Measurements from ENCODE around the gene CYP2A7. TPM values are rescaled to one million over a fixed set of nuclear protein-coding genes. Genes with fewer than 3 reads are reported as not detected.

Gene CYP2A7
- total and polyA plus RNA-seq, 9 of the 15 experiments (the other 6 are each of a cell fraction or from before 2014, with no cell fraction given) = 0.22 TPM; not detected in 8

GRCh38 chr19:40831502-40832430 is 50.3 kb downstream of the CYP2A7 start:
- Histone ChIP-seq H4K20me1 (replicated peaks; ENCODE audit: control insufficient read depth, insufficient read depth, low read length) (no peaks in the 10 kb centered on the region), H3K79me2 (ENCODE audit: control insufficient read depth, insufficient read depth, low read length) (no peaks in the 10 kb centered on the region), H3K36me3 (ENCODE audit: control insufficient read depth, insufficient read depth, low read length) (0 out of 3 replicates have a peak, but pooled peaks cover 3% of the 10 kb centered on the region), H3K9me1 (ENCODE audit: control insufficient read depth, insufficient read depth, low read length) (no peaks in the 10 kb centered on the region), H3K27me3 (ENCODE audit: control insufficient read depth in 2 of 2, insufficient read depth in 2 of 2, low read length in 2 of 2) (no peaks in the 10 kb centered on the region), H3K9ac (ENCODE audit: insufficient read depth in 1 of 2, low read depth in 2 of 2, low read length in 2 of 2) (peak overlapping the region in 1 of 2 experiments; percentile 37; a peak in 2 of 4 replicates), H2AFZ (ENCODE audit: low read depth, low read length) (peak overlapping the region; percentile 78), H3K4me3 (no peak overlapping the region), H3K9me3 (replicated peaks; ENCODE audit: control insufficient read depth, insufficient read depth, low read depth, low read length) (no peaks in the 10 kb centered on the region), H3K4me2 (ENCODE audit: insufficient read depth, low read length) (no peak overlapping the region), H3K4me1 (replicated peaks in 1 of 2; ENCODE audit: control insufficient read depth in 2 of 2, insufficient read depth in 2 of 2, low read length in 2 of 2) (peaks cover 25% of the 10 kb centered on the region in 2 experiments), H3K27ac (ENCODE audit: extremely low read depth, low read depth, low read length) (peak overlapping the region; percentile 90)
- BruUV-seq (replicated peaks) = no TSS peak
- ATAC-seq (no peak), FAIRE-seq (no peak), DNase-seq (ENCODE audit: extremely low read depth in 1 of 4, low spot score in 3 of 4) (peak in 1 of 4 experiments; percentile 30)
- in situ Hi-C loops (cut with MboI) = no loop called here
- POLR2A ChIA-PET = no interaction called here
- CTCF ChIA-PET (ENCODE audit: low intra/inter-chr PET ratio) = no interaction called here
- 31% methylated on average over 7 of the region's 7 CpGs for WGBS (ENCODE audit: insufficient coverage, low coverage, missing lambda C conversion rate)
- intact Hi-C loops (cut with micrococcal nuclease) = no loop called here
- 0 out of 2 replicates have a peak, but pooled peaks have one; percentile 39 for TF ChIP-seq CUX1 (CRISPR knock-in tag; IDR thresholded peaks at IDR 0.05)
- no peak for TF ChIP-seq IRF1 (CRISPR knock-in tag; IDR thresholded peaks at IDR 0.05; ENCODE audit: borderline replicate concordance)
- 0 out of 2 replicates have a peak, but pooled peaks have one; percentile 31 for TF ChIP-seq CBX1 (IDR thresholded peaks at IDR 0.05; ENCODE audit: low read depth)
- 0 out of 2 replicates have a peak, but pooled peaks have one; percentile 7 for TF ChIP-seq CXXC5 (CRISPR knock-in tag; IDR thresholded peaks at IDR 0.05)
- peak; percentile 19; the same call in 1 of the 2 replicates for TF ChIP-seq TEAD4 (IDR thresholded peaks at IDR 0.05; ENCODE audit: low read length)
- no peak for TF ChIP-seq TEAD4 (CRISPR knock-in tag; IDR thresholded peaks at IDR 0.05; ENCODE audit: borderline replicate concordance)
- peak; percentile 58; the same call in 1 of the 2 replicates for TF ChIP-seq ZNF395 (CRISPR knock-in tag; IDR thresholded peaks at IDR 0.05)
- TF ChIP-seq L3MBTL2 (IDR thresholded peaks at IDR 0.05) = peak; percentile 64
- no peak for TF ChIP-seq SMAD3 (CRISPR knock-in tag; conservative IDR thresholded peaks at IDR 0.05)
- peak; percentile 46; the same call in 1 of the 2 replicates for TF ChIP-seq SMAD4 (CRISPR knock-in tag; conservative IDR thresholded peaks at IDR 0.05)
- TF ChIP-seq PKNOX1 (IDR thresholded peaks at IDR 0.05) = 0 out of 2 replicates have a peak, but pooled peaks have one; percentile 15
